ENCODE data around the gene TRIM50.
"Not testable (repeated sequence)": the region's sequence is repeated elsewhere in the genome, so short reads cannot be mapped to it uniquely, and the experiment has no call there.

DNA sequence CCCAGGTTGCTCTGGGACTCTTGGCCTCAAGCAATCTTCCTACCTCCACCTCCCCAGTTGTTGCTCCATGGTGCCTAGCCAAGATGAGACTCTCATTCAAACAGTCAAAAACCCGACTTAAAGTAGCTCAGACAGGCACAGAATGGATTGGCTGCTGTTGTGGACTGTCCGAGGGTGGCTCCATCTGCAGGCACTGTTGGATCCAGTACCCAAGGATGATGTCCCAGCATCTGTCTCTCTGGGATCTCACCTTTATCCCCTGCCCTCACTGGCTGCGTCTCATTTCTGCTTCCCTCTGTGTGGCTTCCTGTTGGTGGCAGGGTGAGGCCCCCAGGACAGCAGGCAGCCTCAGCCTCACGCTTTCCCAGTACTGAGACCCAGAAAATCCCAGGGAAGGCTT is 48.4 kb upstream of the TRIM50 start:
- TF ChIP-seq EZH2 (IDR thresholded peaks at IDR 0.05; ENCODE audit: insufficient read depth, poor library complexity, severe bottlenecking); EZH2phosphoT487 (IDR thresholded peaks at IDR 0.05; ENCODE audit: insufficient read depth, low read depth): not testable (repeated sequence)

Data from GM23248 (cell line).